Muscle layer of colon (tissue), 2 donors: Measurements from ENCODE around the gene BCKDHA.
"Not testable (repeated sequence)": the region's sequence is repeated elsewhere in the genome, so short reads cannot be mapped to it uniquely, and the experiment has no call there.

Experiments used
- H3K27ac ChIP-seq: one replicate; pipeline ENCODE4 v1.7.0; 2013; ENCODE audit warnings: low read depth, mild to moderate bottlenecking, low read length, moderate library complexity
- H3K27me3 ChIP-seq, 2 donors: one replicate each; pipeline ENCODE4 v1.7.0; 2013; ENCODE audit warnings: low read length in 2 of 2, mild to moderate bottlenecking in 2 of 2; ENCODE audit not compliant: insufficient read depth in 2 of 2, control insufficient read depth in 1 of 2
- H3K36me3 ChIP-seq: one replicate; pipeline ENCODE4 v1.7.0; 2013; ENCODE audit warnings: mild to moderate bottlenecking, low read length; ENCODE audit not compliant: insufficient read depth
- H3K4me1 ChIP-seq: one replicate; pipeline ENCODE4 v1.7.0; 2013; ENCODE audit warnings: mild to moderate bottlenecking, low read length; ENCODE audit not compliant: insufficient read depth
- H3K4me3 ChIP-seq, 2 donors: one replicate each; pipeline ENCODE4 v1.7.0; 2013; ENCODE audit warnings: low read length in 2 of 2, low read depth in 1 of 2, mild to moderate bottlenecking in 1 of 2, moderate library complexity in 1 of 2
- H3K9ac ChIP-seq: one replicate; pipeline ENCODE4 v1.7.0; 2013; ENCODE audit warnings: low read length
- H3K9me3 ChIP-seq: one replicate; pipeline ENCODE4 v1.7.0; 2013; ENCODE audit warnings: mild to moderate bottlenecking, low read length
- donor health status: abdominal sarcoma.
- donor health status: Adenocarcinoma of cecum.

The BCKDHA gene

DNA sequence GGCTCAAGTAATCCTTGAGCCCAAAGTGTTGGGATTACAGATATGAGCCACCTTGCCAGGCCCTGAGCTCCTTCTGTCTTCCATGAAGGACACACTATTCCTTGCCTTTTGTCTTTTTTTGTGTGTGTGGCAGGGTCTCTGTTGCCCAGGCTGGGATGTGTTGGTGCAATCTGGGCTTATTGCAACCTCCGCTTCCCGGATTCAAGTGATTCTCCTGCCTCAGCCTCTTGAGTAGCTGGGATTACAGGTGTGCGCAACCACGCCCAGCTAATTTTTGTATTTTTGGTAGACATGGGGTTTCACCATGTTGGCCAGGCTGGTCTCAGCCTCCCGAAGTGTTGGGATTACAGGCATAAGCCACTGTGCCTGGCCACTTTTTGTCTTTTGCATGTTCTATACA, 11.2 kb downstream of the BCKDHA start:
- not testable (repeated sequence) for H3K27ac ChIP-seq, H3K27me3 ChIP-seq, H3K9me3 ChIP-seq, H3K4me3 ChIP-seq, H3K9ac ChIP-seq, H3K4me1 ChIP-seq
- peaks cover 28% of the 10 kb centered on the region for H3K36me3 ChIP-seq

DNA sequence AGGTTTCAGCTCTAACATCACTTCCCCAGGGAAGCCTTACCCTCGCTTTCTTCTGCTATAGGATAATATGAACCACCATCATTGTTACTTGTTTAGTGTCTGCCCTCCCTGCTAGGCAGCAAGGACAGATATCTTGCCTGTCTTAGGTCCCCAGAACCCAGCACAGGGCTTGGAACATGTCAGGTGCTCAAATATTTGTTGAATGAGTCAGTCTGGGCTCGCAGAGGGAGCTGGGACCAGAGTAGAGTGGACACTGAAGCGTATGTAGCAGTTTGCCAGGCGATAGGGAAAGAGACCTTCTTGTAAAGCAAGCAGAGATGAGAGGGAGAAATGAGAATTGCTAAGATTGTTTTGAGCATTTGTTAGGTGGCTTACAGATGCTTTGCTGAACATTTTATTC, 11.7 kb downstream of the BCKDHA start:
- Histone ChIP-seq H3K9me3 (no peaks in the 10 kb centered on the region), H3K9ac (no peak overlapping the region), H3K4me3 (no peak overlapping the region), H3K27me3 (no peaks in the 10 kb centered on the region), H3K4me1 (peaks cover 6% of the 10 kb centered on the region), H3K27ac (no peak overlapping the region), H3K36me3 (peaks cover 32% of the 10 kb centered on the region)

DNA sequence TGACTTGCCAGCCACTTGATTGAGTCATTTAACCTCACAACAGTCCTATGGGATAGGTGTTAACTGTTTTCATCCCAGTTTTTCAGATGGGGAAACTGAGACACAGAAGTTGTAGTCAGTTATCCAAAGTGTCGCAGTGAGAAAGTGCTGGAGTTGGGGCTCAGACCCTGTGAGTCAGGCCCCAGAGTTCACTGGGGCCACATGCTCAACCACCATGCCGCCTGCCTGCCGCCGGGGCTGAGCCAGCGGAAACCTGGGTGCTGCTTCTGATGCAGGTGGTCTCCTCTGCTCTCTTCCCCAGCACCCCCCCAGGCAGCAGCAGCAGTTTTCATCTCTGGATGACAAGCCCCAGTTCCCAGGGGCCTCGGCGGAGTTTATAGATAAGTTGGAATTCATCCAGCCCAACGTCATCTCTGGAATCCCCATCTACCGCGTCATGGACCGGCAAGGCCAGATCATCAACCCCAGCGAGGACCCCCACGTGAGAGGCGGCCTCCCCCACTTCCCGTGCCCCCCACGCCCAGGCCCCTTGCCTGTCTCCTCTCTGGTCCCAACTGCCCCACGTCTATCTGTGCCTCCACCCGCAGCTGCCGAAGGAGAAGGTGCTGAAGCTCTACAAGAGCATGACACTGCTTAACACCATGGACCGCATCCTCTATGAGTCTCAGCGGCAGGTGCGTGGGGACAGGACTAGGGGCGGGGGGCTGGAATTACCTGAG, 12.9 kb downstream of the BCKDHA start:
- Histone ChIP-seq H3K36me3 (peaks cover 45% of the 10 kb centered on the region), H3K9me3 (no peaks in the 10 kb centered on the region), H3K9ac (no peak overlapping the region), H3K27me3 (no peaks in the 10 kb centered on the region), H3K4me3 (no peak overlapping the region), H3K4me1 (peaks cover 6% of the 10 kb centered on the region), H3K27ac (no peak overlapping the region)

DNA sequence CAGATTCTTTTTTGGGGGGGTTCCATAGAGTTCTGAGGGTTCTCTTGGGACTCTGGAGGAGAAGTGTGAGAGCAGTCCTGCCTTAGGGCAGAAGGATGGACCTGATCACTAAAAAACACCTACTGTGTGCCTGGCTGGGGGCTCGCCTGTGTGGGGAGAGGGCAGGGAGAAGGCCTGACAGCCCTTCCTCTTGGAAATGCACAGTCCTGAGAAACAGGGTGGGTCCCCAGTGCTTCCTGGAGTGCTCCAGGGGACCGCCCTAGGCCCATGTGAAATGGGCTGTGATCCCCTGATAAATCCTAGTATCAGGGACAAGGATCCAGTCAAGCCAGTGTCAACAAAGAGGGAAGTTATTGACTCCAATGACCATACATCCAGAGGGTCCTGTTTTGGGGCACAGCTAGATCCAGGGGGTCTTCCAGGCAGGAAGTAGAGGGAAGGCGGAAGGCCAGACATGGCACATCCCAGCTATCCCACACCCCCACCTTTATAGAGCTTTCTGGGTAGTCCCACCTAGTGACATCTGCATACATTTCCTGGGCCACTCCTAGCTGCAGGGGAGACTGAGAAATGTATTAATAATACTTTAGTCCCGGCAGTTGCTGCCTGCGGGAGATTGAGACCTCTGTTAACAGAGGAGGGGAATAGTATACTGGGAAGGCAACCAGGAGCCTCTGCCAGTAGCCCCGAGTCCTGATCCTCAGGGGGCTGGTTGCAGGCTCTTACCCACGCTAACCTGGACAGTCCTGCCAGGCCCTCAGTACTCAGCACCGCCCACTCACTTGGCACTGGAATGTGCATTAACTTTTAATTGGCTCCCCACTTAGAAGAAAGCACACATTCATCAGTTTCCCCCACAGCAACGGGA, 13.7 kb downstream of the BCKDHA start:
- no peaks in the 10 kb centered on the region for H3K9me3 ChIP-seq
- no peak overlapping the region for H3K9ac ChIP-seq
- no peak overlapping the region for H3K4me3 ChIP-seq
- H3K36me3 ChIP-seq, result peaks cover 49% of the 10 kb centered on the region
- no peak overlapping the region for H3K27ac ChIP-seq
- no peaks in the 10 kb centered on the region for H3K27me3 ChIP-seq
- peaks cover 6% of the 10 kb centered on the region for H3K4me1 ChIP-seq

DNA sequence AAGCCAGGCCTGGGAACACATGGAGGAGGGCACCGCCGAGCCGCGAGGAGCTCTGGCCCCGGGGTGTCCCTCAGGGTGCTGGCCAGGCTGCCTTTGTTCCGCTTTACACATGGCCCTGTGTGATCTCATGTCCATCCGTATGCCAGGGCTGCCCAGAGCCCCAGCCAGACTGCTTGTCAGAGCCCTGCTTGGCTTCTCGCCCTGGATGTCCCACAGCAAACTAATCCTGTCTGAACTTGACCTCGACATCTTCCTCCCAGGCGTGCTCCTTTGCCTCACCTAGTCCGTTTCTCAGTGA, 14.3 kb downstream of the BCKDHA start:
- Histone ChIP-seq H3K27me3 (no peaks in the 10 kb centered on the region), H3K9me3 (no peaks in the 10 kb centered on the region), H3K36me3 (peaks cover 55% of the 10 kb centered on the region), H3K9ac (no peak overlapping the region), H3K27ac (no peak overlapping the region), H3K4me1 (peaks cover 6% of the 10 kb centered on the region), H3K4me3 (no peak overlapping the region)

DNA sequence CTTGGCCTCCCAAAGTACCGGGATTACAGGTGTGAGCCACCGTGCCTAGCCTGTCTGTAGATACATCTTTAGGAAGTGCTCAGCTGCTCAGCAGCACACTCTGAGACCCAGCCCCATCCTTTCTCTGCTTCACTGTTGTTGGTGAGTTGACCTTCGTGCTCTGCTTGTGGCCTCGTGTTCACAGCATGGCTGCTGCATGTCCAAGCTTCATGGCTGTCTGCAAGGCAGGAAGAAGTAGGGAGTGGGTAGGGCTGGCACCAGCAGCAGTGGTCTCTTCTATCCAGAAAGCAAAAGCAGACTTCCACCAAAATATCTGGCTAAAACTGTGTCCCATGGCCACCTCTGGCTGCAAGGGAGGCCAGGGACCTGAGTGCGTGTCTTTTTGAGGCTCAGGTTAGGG, 15.3 kb downstream of the BCKDHA start:
- Histone ChIP-seq H3K27me3 (no peaks in the 10 kb centered on the region), H3K9me3 (no peaks in the 10 kb centered on the region), H3K27ac (no peak overlapping the region), H3K4me3 (no peak overlapping the region), H3K36me3 (peaks cover 61% of the 10 kb centered on the region), H3K4me1 (peaks cover 6% of the 10 kb centered on the region), H3K9ac (no peak overlapping the region)

DNA sequence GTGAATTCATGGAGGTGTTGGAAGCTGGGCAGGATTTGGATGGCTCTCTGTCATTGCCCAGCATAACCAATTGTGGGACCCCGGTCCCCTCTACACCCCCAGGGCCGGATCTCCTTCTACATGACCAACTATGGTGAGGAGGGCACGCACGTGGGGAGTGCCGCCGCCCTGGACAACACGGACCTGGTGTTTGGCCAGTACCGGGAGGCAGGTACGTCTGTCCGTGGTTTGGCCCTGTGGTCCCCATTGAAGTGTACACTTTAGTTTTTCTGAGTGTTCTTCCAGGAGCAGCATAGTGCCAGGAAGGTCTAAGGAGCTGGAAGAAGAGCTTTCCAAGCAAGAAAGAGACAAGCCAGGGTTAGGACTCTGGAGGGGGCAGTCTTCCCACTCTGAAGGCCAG, 16.3 kb downstream of the BCKDHA start:
- H3K9me3 ChIP-seq, result no peaks in the 10 kb centered on the region
- no peaks in the 10 kb centered on the region for H3K27me3 ChIP-seq
- H3K36me3 ChIP-seq, result peaks cover 67% of the 10 kb centered on the region
- no peak overlapping the region for H3K9ac ChIP-seq
- H3K4me1 ChIP-seq, result peaks cover 6% of the 10 kb centered on the region
- no peak overlapping the region for H3K27ac ChIP-seq
- H3K4me3 ChIP-seq, result no peak overlapping the region

DNA sequence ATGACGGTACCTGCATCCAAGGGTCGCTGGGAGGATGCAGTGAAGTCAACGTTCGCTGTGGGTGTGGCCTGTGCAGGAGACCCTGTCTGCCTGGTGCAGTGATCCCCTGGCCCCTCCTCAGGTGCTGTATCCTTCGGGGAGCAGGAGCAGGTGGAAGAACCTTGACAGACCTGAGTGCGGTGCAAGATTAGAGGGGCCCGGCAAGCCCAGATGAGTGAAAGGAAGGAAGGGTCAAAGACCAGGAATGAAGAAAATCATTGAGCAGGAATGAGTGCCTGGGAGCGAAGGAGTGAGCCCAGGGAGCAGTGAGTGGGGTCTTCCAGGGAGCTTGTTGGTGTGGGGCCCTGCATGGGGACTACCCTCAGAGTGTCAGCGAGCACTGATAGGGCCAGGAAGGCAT, 16.8 kb downstream of the BCKDHA start:
- Histone ChIP-seq H3K27ac (no peak overlapping the region), H3K27me3 (no peaks in the 10 kb centered on the region), H3K4me3 (no peak overlapping the region), H3K4me1 (peaks cover 6% of the 10 kb centered on the region), H3K9me3 (no peaks in the 10 kb centered on the region), H3K36me3 (peaks cover 70% of the 10 kb centered on the region), H3K9ac (no peak overlapping the region)

DNA sequence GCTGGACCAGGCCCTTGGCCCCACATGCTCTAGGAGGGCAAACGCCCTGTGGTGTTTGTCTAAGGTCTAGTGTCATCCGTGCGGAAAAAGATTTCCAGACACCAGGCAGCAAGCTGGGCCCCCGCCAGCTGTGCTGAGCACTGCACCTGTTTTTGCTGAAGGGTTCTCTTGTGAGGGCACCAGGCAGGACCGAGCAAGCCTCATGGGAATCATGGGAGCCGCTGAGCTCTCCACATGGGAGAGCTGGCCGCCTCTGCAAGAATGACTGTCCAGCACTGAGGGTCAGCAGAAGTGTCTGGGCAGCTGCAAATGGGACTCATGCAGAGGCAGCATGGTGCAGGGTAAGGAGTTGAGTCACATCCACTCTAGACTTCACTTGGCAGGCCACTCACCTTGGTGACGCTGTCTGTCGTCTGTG, 17.5 kb downstream of the BCKDHA start:
- H3K9ac ChIP-seq, result no peak overlapping the region
- H3K4me1 ChIP-seq, result peaks cover 2% of the 10 kb centered on the region
- H3K9me3 ChIP-seq, result no peaks in the 10 kb centered on the region
- no peak overlapping the region for H3K27ac ChIP-seq
- H3K27me3 ChIP-seq, result no peaks in the 10 kb centered on the region
- H3K4me3 ChIP-seq, result no peak overlapping the region
- H3K36me3 ChIP-seq, result peaks cover 77% of the 10 kb centered on the region

DNA sequence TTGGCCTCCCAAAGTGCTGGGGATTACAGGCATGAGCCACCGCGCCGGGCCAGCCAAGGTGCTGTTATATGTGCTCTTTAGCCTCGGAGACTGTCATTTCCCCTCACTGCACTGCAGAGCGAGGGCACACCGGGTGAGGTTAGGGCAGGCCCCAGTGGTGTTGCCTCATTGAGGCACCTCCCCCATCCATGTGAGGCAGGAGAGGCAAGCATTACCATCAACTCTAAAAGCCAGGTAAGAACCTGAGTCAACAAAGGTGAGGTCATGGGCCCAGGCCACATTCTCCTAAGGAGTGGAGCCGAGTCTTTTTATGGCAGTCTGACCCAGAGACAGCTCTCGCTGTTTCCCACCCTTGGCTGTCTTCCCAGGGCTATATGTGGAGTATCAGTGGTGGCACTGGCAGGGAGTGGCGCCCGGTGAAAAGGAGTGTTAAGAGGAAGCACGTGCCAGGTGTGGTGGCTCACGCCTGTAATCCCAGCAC, 18.6 kb downstream of the BCKDHA start:
- peaks cover 80% of the 10 kb centered on the region for H3K36me3 ChIP-seq
- no peak overlapping the region for H3K4me3 ChIP-seq
- peaks cover 5% of the 10 kb centered on the region for H3K4me1 ChIP-seq
- no peak overlapping the region for H3K9ac ChIP-seq
- H3K9me3 ChIP-seq, result no peaks in the 10 kb centered on the region
- no peak overlapping the region for H3K27ac ChIP-seq
- H3K27me3 ChIP-seq, result no peaks in the 10 kb centered on the region

DNA sequence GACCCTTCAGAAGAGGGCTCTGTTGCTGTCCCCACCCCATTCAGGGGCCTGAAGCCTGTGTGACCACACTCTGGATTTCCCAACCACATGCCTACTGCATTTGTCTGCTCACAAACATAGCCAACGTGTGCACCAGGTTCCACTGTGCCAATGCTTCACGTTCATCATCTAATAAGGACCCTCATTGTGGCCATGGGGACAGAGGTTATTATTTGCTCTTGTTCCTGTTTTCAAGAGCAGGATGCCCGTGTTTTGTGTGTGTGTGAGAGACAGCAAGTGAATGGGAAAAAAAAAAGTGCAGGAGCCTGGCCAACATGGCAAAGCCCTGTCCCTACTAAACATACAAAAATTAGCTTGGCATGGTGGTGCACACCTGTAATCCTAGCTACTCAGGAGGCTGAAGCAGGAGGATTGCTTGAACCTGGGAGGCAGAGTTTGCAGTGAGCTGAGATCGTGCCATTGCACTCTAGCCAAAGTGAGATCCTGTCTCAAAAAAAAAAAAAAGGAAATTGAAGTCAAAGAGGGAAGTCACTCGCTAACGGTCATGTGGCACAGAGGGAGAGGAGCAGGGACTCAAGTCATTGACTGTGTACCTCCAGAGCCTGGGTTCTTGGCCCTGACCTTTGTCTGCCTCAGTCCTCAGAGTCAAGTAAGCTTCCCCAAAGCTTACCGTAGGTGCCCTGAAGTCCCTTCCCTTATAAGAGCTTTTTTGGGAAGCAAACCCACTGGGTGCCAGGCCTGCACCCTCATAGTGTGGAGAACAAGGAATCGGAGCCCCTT, 22.7 kb downstream of the BCKDHA start:
- Histone ChIP-seq H3K36me3 (peaks cover 60% of the 10 kb centered on the region), H3K27ac (no peak overlapping the region)

More for the DNA sequence above, 22.7 kb downstream of the BCKDHA start:
- H3K9me3 ChIP-seq, result no peaks in the 10 kb centered on the region
- H3K9ac ChIP-seq, result no peak overlapping the region
- H3K4me1 ChIP-seq, result peaks cover 7% of the 10 kb centered on the region
- H3K27me3 ChIP-seq, result no peaks in the 10 kb centered on the region
- H3K4me3 ChIP-seq, result no peak overlapping the region
